Measurements from ENCODE around the gene TENM3.

TENM3 gene

GRCh38 chr4:182705389-182705788 is 462.2 kb downstream of the TENM3 start:
- DNase-seq, result no peak

GRCh38 chr4:182711211-182711610 is 468.0 kb downstream of the TENM3 start:
- DNase-seq, result no peak

- no peak for DNase-seq
Observed at GRCh38 chr4:182715548-182715947, 472.3 kb downstream of the TENM3 start.

- DNase-seq, result no peak
Observed at GRCh38 chr4:182716192-182716591, 473.0 kb downstream of the TENM3 start.

GRCh38 chr4:182717788-182718583 is 474.8 kb downstream of the TENM3 start:
- no peak for DNase-seq

GRCh38 chr4:182724414-182724813 is 481.2 kb downstream of the TENM3 start:
- no peak for DNase-seq

GRCh38 chr4:182729516-182729915 is 486.3 kb downstream of the TENM3 start:
- no peak for DNase-seq

- DNase-seq, result no peak
Observed at GRCh38 chr4:182730791-182731190, 487.6 kb downstream of the TENM3 start.

- no peak for DNase-seq
Observed at GRCh38 chr4:182736207-182736606, 493.0 kb downstream of the TENM3 start.

GRCh38 chr4:182738283-182739047 is 495.3 kb downstream of the TENM3 start:
- no peak for DNase-seq

- no peak for DNase-seq
Observed at GRCh38 chr4:182740256-182740655, 497.1 kb downstream of the TENM3 start.

- DNase-seq, result no peak
Observed at GRCh38 chr4:182741054-182741453, 497.9 kb downstream of the TENM3 start.

- DNase-seq, result no peak
Observed at GRCh38 chr4:182741914-182742313, 498.7 kb downstream of the TENM3 start.

- no peak for DNase-seq
Observed at GRCh38 chr4:182743815-182744214, 500.6 kb downstream of the TENM3 start.

GRCh38 chr4:182745237-182745636 is 502.0 kb downstream of the TENM3 start:
- DNase-seq, result no peak

GRCh38 chr4:182746876-182747275 is 503.7 kb downstream of the TENM3 start:
- DNase-seq, result no peak

- no peak for DNase-seq
Observed at GRCh38 chr4:182748283-182748682, 505.1 kb downstream of the TENM3 start.

GRCh38 chr4:182748949-182749348 is 505.7 kb downstream of the TENM3 start:
- no peak for DNase-seq

- no peak for DNase-seq
Observed at GRCh38 chr4:182749667-182750167, 506.5 kb downstream of the TENM3 start.

- DNase-seq, result no peak
Observed at GRCh38 chr4:182752158-182752910, 509.1 kb downstream of the TENM3 start.

GRCh38 chr4:182754895-182755294 is 511.7 kb downstream of the TENM3 start:
- DNase-seq, result no peak

GRCh38 chr4:182756161-182756690 is 513.0 kb downstream of the TENM3 start:
- DNase-seq, result no peak

GRCh38 chr4:182758273-182758672 is 515.1 kb downstream of the TENM3 start:
- DNase-seq, result no peak

Measured in activated naive CD4-positive, alpha-beta T cell treated with anti-CD3 and anti-CD28 coated beads, Interleukin-2, amount 50 U/mL, for 16 hours (primary cell).